ENCODE results near the gene LTBP1. TPM values are rescaled to one million over a fixed set of nuclear protein-coding genes. Genes with fewer than 3 reads are reported as not detected.
A peak's percentile ranks its signal among the peaks of the same experiment; 100 is the strongest.

LTBP1 gene
- total and polyA plus RNA-seq, 8 donors, result 11.0 to 134 (median 25.6) TPM

GRCh38 chr2:33208400-33208799, 261.6 kb downstream of the LTBP1 start:
- Histone ChIP-seq H3K4me1 (peaks cover 0 to 51% (median 34%) of the 10 kb centered on the region in 4 donors), H3K27ac (peak overlapping the region in 1 of 5 donors; percentile 34), H3K9me3 (no peaks in the 10 kb centered on the region), H3K27me3 (no peaks in the 10 kb centered on the region), H3K36me3 (no peaks in the 10 kb centered on the region), H3K4me3 (no peak overlapping the region)
- TF ChIP-seq POLR2AphosphoS5 (IDR thresholded peaks at IDR 0.05), result no peak
- TF ChIP-seq EP300 (IDR thresholded peaks at IDR 0.05), result no peak
- no peak for TF ChIP-seq CTCF (IDR thresholded peaks at IDR 0.05)
- no peak for TF ChIP-seq POLR2A (IDR thresholded peaks at IDR 0.05)
- 77 to 88% (median 79%) methylated on average over 3 of the region's 3 CpGs for WGBS, 5 donors
- no peak for DNase-seq
- intact Hi-C loops (cut with DNase I; ENCODE audit: low total_unique reads), result no loop called here

- no peak for DNase-seq
- no peaks in the 10 kb centered on the region for H3K27me3 ChIP-seq
- H3K27ac ChIP-seq, result peak overlapping the region in 4 of 5 donors; percentile 68 to 76 (median 72)
- H3K36me3 ChIP-seq, result no peaks in the 10 kb centered on the region
- intact Hi-C loops (cut with DNase I; ENCODE audit: low total_unique reads), result no loop called here
- no peaks in the 10 kb centered on the region for H3K9me3 ChIP-seq
- no peak for TF ChIP-seq EP300 (IDR thresholded peaks at IDR 0.05)
- TF ChIP-seq POLR2A (IDR thresholded peaks at IDR 0.05), result no peak
- TF ChIP-seq POLR2AphosphoS5 (IDR thresholded peaks at IDR 0.05), result no peak
- no peak for TF ChIP-seq CTCF (IDR thresholded peaks at IDR 0.05)
- WGBS, 5 donors, result 0 to 18% (median 9%) methylated on average over 1 of the region's 1 CpG
- H3K4me3 ChIP-seq, result no peak overlapping the region
- H3K4me1 ChIP-seq, result peaks cover 0 to 66% (median 41%) of the 10 kb centered on the region in 4 donors
Measured at GRCh38 chr2:33209976-33210375, 263.2 kb downstream of the LTBP1 start.

GRCh38 chr2:33210626-33211025, 263.9 kb downstream of the LTBP1 start:
- H3K27me3 ChIP-seq, result no peaks in the 10 kb centered on the region
- TF ChIP-seq EP300 (IDR thresholded peaks at IDR 0.05), result no peak
- TF ChIP-seq CTCF (IDR thresholded peaks at IDR 0.05), result no peak
- TF ChIP-seq POLR2AphosphoS5 (IDR thresholded peaks at IDR 0.05), result peak; percentile 30 to 88 (median 58)
- no peak for TF ChIP-seq POLR2A (IDR thresholded peaks at IDR 0.05)
- intact Hi-C loops (cut with DNase I; ENCODE audit: low total_unique reads), result no loop called here
- no peaks in the 10 kb centered on the region for H3K36me3 ChIP-seq
- peaks cover 0 to 72% (median 43%) of the 10 kb centered on the region in 4 donors for H3K4me1 ChIP-seq
- no peak overlapping the region for H3K4me3 ChIP-seq
- peak overlapping the region; percentile 24 to 76 (median 71) for H3K27ac ChIP-seq
- no peaks in the 10 kb centered on the region for H3K9me3 ChIP-seq
- peak in 1 of 2 donors; percentile 23 for DNase-seq
- WGBS, 5 donors, result 25 to 43% (median 27%) methylated on average over 3 of the region's 3 CpGs

- peak overlapping the region; percentile 7 to 76 (median 71) for H3K27ac ChIP-seq
- intact Hi-C loops (cut with DNase I; ENCODE audit: low total_unique reads), result no loop called here
- H3K27me3 ChIP-seq, result no peaks in the 10 kb centered on the region
- no peak overlapping the region for H3K4me3 ChIP-seq
- H3K9me3 ChIP-seq, result no peaks in the 10 kb centered on the region
- H3K4me1 ChIP-seq, result peaks cover 0 to 83% (median 47%) of the 10 kb centered on the region in 4 donors
- 34 to 52% (median 43%) methylated on average over 3 of the region's 3 CpGs for WGBS, 5 donors
- DNase-seq, result peak in 1 of 2 donors; percentile 61
- TF ChIP-seq POLR2A (IDR thresholded peaks at IDR 0.05) (no peak), POLR2AphosphoS5 (IDR thresholded peaks at IDR 0.05) (peak in 2 of 3 donors; percentile 34 to 79), EP300 (IDR thresholded peaks at IDR 0.05) (no peak), CTCF (IDR thresholded peaks at IDR 0.05) (no peak)
- no peaks in the 10 kb centered on the region for H3K36me3 ChIP-seq
Measured at GRCh38 chr2:33212151-33212550, 265.4 kb downstream of the LTBP1 start.
